ENCODE results near the gene SOS1. TPM values are rescaled to one million over a fixed set of nuclear protein-coding genes. Genes with fewer than 3 reads are reported as not detected.

The SOS1 gene
- total and polyA plus RNA-seq, 2 of the 13 experiments (the other 11 are each of a cell fraction or from before 2014, with no cell fraction given): 20.8 to 60.4 TPM

GRCh38 chr2:39008665-39009064 lies 112.2 kb downstream of the SOS1 start (continued):
- TF ChIP-seq PBX2 (CRISPR knock-in tag; IDR thresholded peaks at IDR 0.05) (no peak), TOE1 (CRISPR knock-in tag; IDR thresholded peaks at IDR 0.05) (no peak), ZNF784 (CRISPR knock-in tag; IDR thresholded peaks at IDR 0.05; ENCODE audit: borderline replicate concordance) (no peak), ZNF740 (CRISPR knock-in tag; IDR thresholded peaks at IDR 0.05) (no peak), ZNF790 (CRISPR knock-in tag; IDR thresholded peaks at IDR 0.05; ENCODE audit: borderline replicate concordance) (no peak), ZNF343 (CRISPR knock-in tag; IDR thresholded peaks at IDR 0.05) (no peak)

- no peak for FAIRE-seq
- in situ Hi-C loops (cut with HindIII; ENCODE audit: extremely low pct_ligation_motif_present, low pct_unique_long_range_greater_than_20kb) (no loop called here), intact Hi-C loops (cut with micrococcal nuclease; ENCODE audit: unreplicated experiment) (no loop called here)
- 89% methylated on average over 5 of the region's 5 CpGs for WGBS (ENCODE audit: low lambda C conversion rate)
- H3K4me2 ChIP-seq (ENCODE audit: low read depth, low read length): no peak overlapping the region
- POLR2A ChIA-PET: no interaction called here
- no peaks in the 10 kb centered on the region for H4K20me1 ChIP-seq (ENCODE audit: insufficient read depth, low read length)
- no TSS peak for BruUV-seq (replicated peaks)
- ATAC-seq: peak; percentile 54; the same call in 2 of the 3 replicates
- no peak overlapping the region for H2AFZ ChIP-seq (ENCODE audit: low read length)
- H3K27me3 ChIP-seq (ENCODE audit: control insufficient read depth in 1 of 2, insufficient read depth in 2 of 2, low read length in 2 of 2): no peaks in the 10 kb centered on the region
- peaks cover 8 to 78% of the 10 kb centered on the region in 2 experiments for H3K36me3 ChIP-seq (replicated peaks in 1 of 2; ENCODE audit: control insufficient read depth in 1 of 2, insufficient read depth in 2 of 2, low read length in 2 of 2)
- peaks cover 4% of the 10 kb centered on the region for H3K4me1 ChIP-seq (ENCODE audit: insufficient read depth, low read length)
- no peak overlapping the region for H3K4me3 ChIP-seq (replicated peaks in 1 of 3; ENCODE audit: insufficient read depth in 1 of 3, low read depth in 2 of 3, low read length in 3 of 3)
- H3K79me2 ChIP-seq (ENCODE audit: insufficient read depth, low read length): no peaks in the 10 kb centered on the region
- H3K9ac ChIP-seq (ENCODE audit: insufficient read depth, low read depth, low read length): no peak overlapping the region
- no peaks in the 10 kb centered on the region for H3K9me3 ChIP-seq (ENCODE audit: low read length)
- CTCF ChIA-PET (ENCODE audit: low intra/inter-chr PET ratio, low total read pairs): no interaction called here
- H3K27ac ChIP-seq (ENCODE audit: extremely low read length, insufficient read depth, low read length): no peak overlapping the region
- DNase-seq (ENCODE audit: low spot score): no peak
- TF ChIP-seq ZHX1 (CRISPR knock-in tag; IDR thresholded peaks at IDR 0.05; ENCODE audit: low read depth) (no peak), ZNF713 (CRISPR knock-in tag; IDR thresholded peaks at IDR 0.05) (no peak), RFX5 (IDR thresholded peaks at IDR 0.05; ENCODE audit: low read depth, low read length) (no peak), ZNF12 (CRISPR knock-in tag; IDR thresholded peaks at IDR 0.05) (no peak), PTBP1 (IDR thresholded peaks at IDR 0.05; ENCODE audit: low read depth, low read length, poor library complexity, severe bottlenecking) (no peak), KDM2A (CRISPR knock-in tag; IDR thresholded peaks at IDR 0.05; ENCODE audit: borderline replicate concordance, low read depth) (no peak), AKAP8 (CRISPR knock-in tag; IDR thresholded peaks at IDR 0.05) (no peak), ZBTB33 (CRISPR knock-in tag; IDR thresholded peaks at IDR 0.05) (no peak), CHCHD3 (CRISPR knock-in tag; IDR thresholded peaks at IDR 0.05) (no peak), ZNF572 (CRISPR knock-in tag; IDR thresholded peaks at IDR 0.05) (no peak), ZNF839 (CRISPR knock-in tag; IDR thresholded peaks at IDR 0.05; ENCODE audit: borderline replicate concordance) (no peak)
Observed at GRCh38 chr2:39007875-39008504, 112.9 kb downstream of the SOS1 start.

All from HepG2 (cell line).